NCI-H524 (cell line): ENCODE data around the gene ZNF248.
"Not testable (repeated sequence)": the region's sequence is repeated elsewhere in the genome, so short reads cannot be mapped to it uniquely, and the experiment has no call there.

ENCODE experiments used
- DNase-seq, 2 experiments: peaks; one replicate each; lab custom pipeline; 2025; lab: John Stamatoyannopoulos, UW

Gene ZNF248

GRCh38 chr10:37741831-37742230 lies 115.6 kb downstream of the ZNF248 start:
- no peak for DNase-seq

GRCh38 chr10:37739181-37739580 lies 118.2 kb downstream of the ZNF248 start:
- DNase-seq = no peak

- not testable (repeated sequence) for DNase-seq
These were observed 119.2 kb downstream of the ZNF248 start for GRCh38 chr10:37738241-37738640.

GRCh38 chr10:37737336-37737735 lies 120.1 kb downstream of the ZNF248 start:
- DNase-seq = no peak

GRCh38 chr10:37736120-37736519 lies 121.3 kb downstream of the ZNF248 start:
- no peak for DNase-seq

- DNase-seq = no peak
These were observed 122.4 kb downstream of the ZNF248 start for GRCh38 chr10:37734971-37735370.
